Neural cell (in vitro differentiated cells): ENCODE results near the gene PIGS.

ENCODE experiments used
- CTCF ChIP-seq: fragments of 450-650 bp; IDR thresholded peaks from 2 replicates; pipeline ENCODE4 v1.5.1; 2014; ENCODE audit warnings: antibody characterized with exemption, mild to moderate bottlenecking, moderate library complexity; ENCODE audit not compliant: poor library complexity, severe bottlenecking
- EP300 ChIP-seq: fragments of 450-650 bp; conservative IDR thresholded peaks from 2 replicates; pipeline ENCODE4 v1.6.1; 2014; ENCODE audit warnings: antibody characterized with exemption, mild to moderate bottlenecking, moderate library complexity; ENCODE audit not compliant: poor library complexity, severe bottlenecking
- EZH2 ChIP-seq: fragments of 200-600, 300-800 bp; shearing (Covaris generic), sonication (generic); IDR thresholded peaks from 2 replicates; pipeline ENCODE4 v1.6.1; 2014; ENCODE audit warnings: antibody characterized with exemption, low read length, borderline replicate concordance, mild to moderate bottlenecking; ENCODE audit not compliant: insufficient read depth, poor library complexity, severe bottlenecking
- POLR2AphosphoS5 ChIP-seq: IDR thresholded peaks from 2 replicates; pipeline ENCODE4 v1.6.1; 2012
- REST ChIP-seq: IDR thresholded peaks from 2 replicates; pipeline ENCODE4 v1.6.1; 2012; ENCODE audit warnings: borderline replicate concordance
- TAF1 ChIP-seq: IDR thresholded peaks from 2 replicates; pipeline ENCODE4 v1.6.1; 2012; ENCODE audit warnings: low read depth

- TF ChIP-seq REST (no peak), CTCF (no peak), TAF1 (no peak), EP300 (no peak), EZH2 (no peak), POLR2AphosphoS5 (no peak)
Measured at GRCh38 chr17:28536532-28537218, 34.6 kb downstream of the PIGS start.
